Fibroblast of skin of left quadriceps (primary cell): ENCODE results near the gene AHDC1.

Experiments used
- DNase-seq, 2 experiments: peaks; one replicate each; pipeline ENCODE4 v3.0.0-alpha.2; 2013; ENCODE audit warnings: low read depth in 2 of 2

AHDC1 gene

GRCh38 chr1:27576806-27577227 is 27.1 kb downstream of the AHDC1 start:
- no peak for DNase-seq

GRCh38 chr1:27575840-27576331 is 28.1 kb downstream of the AHDC1 start:
- no peak for DNase-seq

- peak; percentile 54 to 60 for DNase-seq
These were observed 28.8 kb downstream of the AHDC1 start for GRCh38 chr1:27574871-27575831.

GRCh38 chr1:27574001-27574781 is 29.8 kb downstream of the AHDC1 start:
- no peak for DNase-seq

GRCh38 chr1:27572679-27573426 is 31.1 kb downstream of the AHDC1 start:
- no peak for DNase-seq

GRCh38 chr1:27572019-27572678 is 31.8 kb downstream of the AHDC1 start:
- DNase-seq = no peak

GRCh38 chr1:27571439-27572018 is 32.4 kb downstream of the AHDC1 start:
- no peak for DNase-seq

- no peak for DNase-seq
These were observed 33.2 kb downstream of the AHDC1 start for GRCh38 chr1:27570784-27571183.

GRCh38 chr1:27570356-27570755 is 33.6 kb downstream of the AHDC1 start:
- no peak for DNase-seq

GRCh38 chr1:27569506-27570291 is 34.2 kb downstream of the AHDC1 start:
- no peak for DNase-seq

- DNase-seq = no peak
These were observed 34.9 kb downstream of the AHDC1 start for GRCh38 chr1:27569088-27569460.

GRCh38 chr1:27568300-27569087 is 35.5 kb downstream of the AHDC1 start:
- peak; percentile 72 to 78 for DNase-seq

- DNase-seq = no peak
These were observed 36.0 kb downstream of the AHDC1 start for GRCh38 chr1:27567971-27568299.

GRCh38 chr1:27567146-27567526 is 36.8 kb downstream of the AHDC1 start:
- no peak for DNase-seq

GRCh38 chr1:27566462-27567145 is 37.3 kb downstream of the AHDC1 start:
- no peak for DNase-seq

GRCh38 chr1:27564710-27565649 is 39.0 kb downstream of the AHDC1 start:
- DNase-seq = no peak

GRCh38 chr1:27563591-27564471 is 40.1 kb downstream of the AHDC1 start:
- no peak for DNase-seq
